ENCODE results near the gene ARL15. TPM values are rescaled to one million over a fixed set of nuclear protein-coding genes. Genes with fewer than 3 reads are reported as not detected.

ARL15 gene
- total and polyA plus RNA-seq, 2 donors (not counting 1 experiment from before 2014, with no cell fraction given): 5.8 to 20.5 TPM

DNA sequence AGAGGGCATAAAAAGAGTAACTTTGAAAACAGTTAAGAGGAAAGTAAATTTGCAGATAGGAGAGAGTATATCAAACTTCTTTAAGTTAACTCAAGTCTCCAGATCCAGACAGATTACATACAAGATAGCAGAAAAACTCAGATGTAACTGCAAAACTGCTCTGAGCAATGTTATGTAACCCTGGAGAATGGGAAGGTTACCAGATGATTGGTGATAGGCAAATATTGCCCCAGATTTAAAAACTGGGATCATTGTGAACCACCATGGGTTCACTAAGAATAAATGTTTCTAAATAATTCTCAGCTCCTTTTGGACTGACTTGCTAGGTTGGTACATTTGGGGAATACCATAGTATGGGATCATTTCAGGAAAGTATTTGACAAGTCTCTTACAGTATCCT lies 176.5 kb downstream of the ARL15 start:
- CTCF ChIA-PET: interaction anchor here (0.7 kb wide), 1 partner anchor 831 kb away, joined by 3 read pairs; no protein-coding TSS in a partner anchor
- H3K9me3 Mint-ChIP-seq (ENCODE audit: insufficient read depth): peaks cover 2% of the 10 kb centered on the region

DNA sequence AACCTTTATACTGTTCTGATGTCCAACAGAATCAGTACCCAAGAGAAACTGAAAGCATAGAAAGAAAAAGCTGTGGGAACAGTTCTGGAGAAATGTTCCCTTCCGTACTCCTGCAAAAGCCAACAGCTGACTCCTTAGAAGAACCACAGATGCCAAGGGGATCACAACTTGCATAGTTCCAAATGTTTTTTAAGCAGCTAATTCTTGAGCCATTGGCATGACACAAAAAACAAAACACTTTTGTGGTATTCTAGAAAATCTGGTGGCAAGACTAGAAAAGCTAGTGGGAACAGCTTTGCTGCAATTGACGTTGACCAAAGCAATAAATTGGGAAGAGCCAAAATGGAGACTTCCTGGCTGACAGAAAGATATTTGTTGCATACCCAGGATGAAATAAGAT lies 189.9 kb downstream of the ARL15 start:
- Histone ChIP-seq H3K9ac (ENCODE audit: low read length) (no peak overlapping the region), H3K79me2 (ENCODE audit: control insufficient read depth, insufficient read depth, low read length) (no peaks in the 10 kb centered on the region), H3K4me2 (replicated peaks; ENCODE audit: low read depth, low read length, poor library complexity, severe bottlenecking) (no peak overlapping the region), H4K20me1 (ENCODE audit: control insufficient read depth, insufficient read depth, low read length, poor library complexity, severe bottlenecking) (no peaks in the 10 kb centered on the region), H3K27me3 (replicated peaks in 1 of 4; ENCODE audit: control extremely low read depth in 1 of 4, control insufficient read depth in 3 of 4, insufficient read depth in 4 of 4, low read length in 3 of 4) (no peaks in the 10 kb centered on the region), H3K4me3 (ENCODE audit: control extremely low read depth in 1 of 5, extremely low read depth in 1 of 5, insufficient read depth in 1 of 5, low read depth in 2 of 5, low read length in 4 of 5) (no peak overlapping the region), H2AFZ (ENCODE audit: insufficient read depth, low read depth, low read length, poor library complexity, severe bottlenecking) (no peak overlapping the region), H3K9me3 (ENCODE audit: control extremely low read depth in 1 of 3, control insufficient read depth in 2 of 3, insufficient read depth in 1 of 3, low read length in 2 of 3) (no peaks in the 10 kb centered on the region), H3K36me3 (replicated peaks in 1 of 2; ENCODE audit: control extremely low read depth in 1 of 2, control insufficient read depth in 1 of 2, extremely low read depth in 1 of 2, insufficient read depth in 2 of 2, low read length in 1 of 2) (no peaks in the 10 kb centered on the region), H3K4me1 (ENCODE audit: control insufficient read depth in 2 of 2, insufficient read depth in 2 of 2, low read length in 2 of 2) (peaks cover 0 to 6% of the 10 kb centered on the region in 2 donors), H3K27ac (ENCODE audit: low read length in 2 of 2) (no peak overlapping the region)
- H3K9me3 Mint-ChIP-seq (ENCODE audit: insufficient read depth): no peaks in the 10 kb centered on the region
- no CpG with 5 or more reads among the region's 2 CpGs for WGBS (ENCODE audit: insufficient coverage)
- DNase-seq (no peak), ATAC-seq (ENCODE audit: low read depth) (no peak)
- TF ChIP-seq, protein P1, sequence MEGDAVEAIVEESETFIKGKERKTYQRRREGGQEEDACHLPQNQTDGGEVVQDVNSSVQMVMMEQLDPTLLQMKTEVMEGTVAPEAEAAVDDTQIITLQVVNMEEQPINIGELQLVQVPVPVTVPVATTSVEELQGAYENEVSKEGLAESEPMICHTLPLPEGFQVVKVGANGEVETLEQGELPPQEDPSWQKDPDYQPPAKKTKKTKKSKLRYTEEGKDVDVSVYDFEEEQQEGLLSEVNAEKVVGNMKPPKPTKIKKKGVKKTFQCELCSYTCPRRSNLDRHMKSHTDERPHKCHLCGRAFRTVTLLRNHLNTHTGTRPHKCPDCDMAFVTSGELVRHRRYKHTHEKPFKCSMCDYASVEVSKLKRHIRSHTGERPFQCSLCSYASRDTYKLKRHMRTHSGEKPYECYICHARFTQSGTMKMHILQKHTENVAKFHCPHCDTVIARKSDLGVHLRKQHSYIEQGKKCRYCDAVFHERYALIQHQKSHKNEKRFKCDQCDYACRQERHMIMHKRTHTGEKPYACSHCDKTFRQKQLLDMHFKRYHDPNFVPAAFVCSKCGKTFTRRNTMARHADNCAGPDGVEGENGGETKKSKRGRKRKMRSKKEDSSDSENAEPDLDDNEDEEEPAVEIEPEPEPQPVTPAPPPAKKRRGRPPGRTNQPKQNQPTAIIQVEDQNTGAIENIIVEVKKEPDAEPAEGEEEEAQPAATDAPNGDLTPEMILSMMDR (IDR thresholded peaks at IDR 0.05): no peak
- TF ChIP-seq EZH2 (IDR thresholded peaks at IDR 0.05; ENCODE audit: borderline replicate concordance, insufficient read depth, low read depth, low read length, poor library complexity, severe bottlenecking): no peak
- peaks cover 8% of the 10 kb centered on the region for H3K4me1 Mint-ChIP-seq
- ChIA-PET CTCF (no interaction called here), POLR2A (no interaction called here)
- intact Hi-C loops (cut with micrococcal nuclease): no loop called here
- H3K4me3 Mint-ChIP-seq: no peak overlapping the region
- H3K27ac Mint-ChIP-seq: no peak overlapping the region
- H3K27me3 Mint-ChIP-seq: no peaks in the 10 kb centered on the region

More for the DNA sequence above, 176.5 kb downstream of the ARL15 start:
- no peak for ATAC-seq (ENCODE audit: low read depth)
- Mint-ChIP-seq H3K4me3 (no peak overlapping the region), H3K27me3 (no peaks in the 10 kb centered on the region), H3K27ac (no peak overlapping the region), H3K4me1 (no peaks in the 10 kb centered on the region)
- no peak overlapping the region for H3K9ac ChIP-seq (ENCODE audit: low read length)
- intact Hi-C loops (cut with micrococcal nuclease): no loop called here
- POLR2A ChIA-PET: no interaction called here
- no peak overlapping the region for H2AFZ ChIP-seq (ENCODE audit: insufficient read depth, low read depth, low read length, poor library complexity, severe bottlenecking)
- no peak for TF ChIP-seq EZH2 (IDR thresholded peaks at IDR 0.05; ENCODE audit: borderline replicate concordance, insufficient read depth, low read depth, low read length, poor library complexity, severe bottlenecking)
- TF ChIP-seq, protein P1 (IDR thresholded peaks at IDR 0.05): no peak
- H3K4me3 ChIP-seq (ENCODE audit: control extremely low read depth in 1 of 5, extremely low read depth in 1 of 5, insufficient read depth in 1 of 5, low read depth in 2 of 5, low read length in 4 of 5): no peak overlapping the region
- DNase-seq: no peak
- no peaks in the 10 kb centered on the region for H3K27me3 ChIP-seq (replicated peaks in 1 of 4; ENCODE audit: control extremely low read depth in 1 of 4, control insufficient read depth in 3 of 4, insufficient read depth in 4 of 4, low read length in 3 of 4)
- no peaks in the 10 kb centered on the region for H3K4me1 ChIP-seq (ENCODE audit: control insufficient read depth in 2 of 2, insufficient read depth in 2 of 2, low read length in 2 of 2)
- no peak overlapping the region for H3K27ac ChIP-seq (ENCODE audit: low read length in 2 of 2)
- H3K79me2 ChIP-seq (ENCODE audit: control insufficient read depth, insufficient read depth, low read length): no peaks in the 10 kb centered on the region
- no peaks in the 10 kb centered on the region for H3K36me3 ChIP-seq (replicated peaks in 1 of 2; ENCODE audit: control extremely low read depth in 1 of 2, control insufficient read depth in 1 of 2, extremely low read depth in 1 of 2, insufficient read depth in 2 of 2, low read length in 1 of 2)
- no peaks in the 10 kb centered on the region for H4K20me1 ChIP-seq (ENCODE audit: control insufficient read depth, insufficient read depth, low read length, poor library complexity, severe bottlenecking)
- no peak overlapping the region for H3K4me2 ChIP-seq (replicated peaks; ENCODE audit: low read depth, low read length, poor library complexity, severe bottlenecking)
- peaks cover 0 to under 1% (median 0%) of the 10 kb centered on the region in 3 donors for H3K9me3 ChIP-seq (ENCODE audit: control extremely low read depth in 1 of 3, control insufficient read depth in 2 of 3, insufficient read depth in 1 of 3, low read length in 2 of 3)

Measured in B cell (primary cell).